Testis (tissue), 2 donors: ENCODE measurements around the gene GPANK1.

Experiments
- CTCF ChIP-seq, 3 experiments: fragments of 450-650 bp in 2 of 3; fragments of 200-600 bp in 1 of 3; sonication (generic) in 1 of 3; IDR thresholded peaks; one replicate each; pipeline ENCODE4 v1.5.1; 2016 to 2019; ENCODE audit warnings: antibody characterized with exemption in 3 of 3, mild to moderate bottlenecking in 2 of 3, moderate library complexity in 1 of 3
- POLR2A ChIP-seq: fragments of 450-650 bp; IDR thresholded peaks from one replicate; pipeline ENCODE4 v1.6.1; 2017; ENCODE audit warnings: antibody characterized with exemption, mild to moderate bottlenecking, moderate library complexity

GRCh38 chr6:31614684-31615578 is 49.9 kb downstream of the GPANK1 start, which contains the start of gene AIF1:
- TF ChIP-seq POLR2A = no peak
- TF ChIP-seq CTCF (IDR thresholded peaks at IDR 0.05) = no peak
